C4-2B (cell line): ENCODE data around the gene OR13J1.
A peak's percentile ranks its signal among the peaks of the same experiment; 100 is the strongest.

Experiments
- H3K27ac ChIP-seq: fragments of 450-650 bp; 2 replicates; pipeline ENCODE4 v1.5.1; 2017
- CTCF ChIP-seq: fragments of 450-650 bp; conservative IDR thresholded peaks from 2 replicates; pipeline ENCODE4 v1.5.1; 2017; ENCODE audit warnings: mild to moderate bottlenecking
- ZFX ChIP-seq: fragments of 450-650 bp; IDR thresholded peaks from 2 replicates; pipeline ENCODE4 v1.6.1; 2017

The OR13J1 gene

GRCh38 chr9:35835766-35836165, 34.4 kb downstream of the OR13J1 start:
- peak overlapping the region; percentile 83 for H3K27ac ChIP-seq
- TF ChIP-seq ZFX (no peak), CTCF (no peak)

- peak overlapping the region; percentile 83 for H3K27ac ChIP-seq
- peak; percentile 54 for TF ChIP-seq CTCF
- no peak for TF ChIP-seq ZFX
Measured at GRCh38 chr9:35835216-35835632, 35.0 kb downstream of the OR13J1 start.

GRCh38 chr9:35834260-35835215, 35.7 kb downstream of the OR13J1 start:
- TF ChIP-seq CTCF, result no peak
- TF ChIP-seq ZFX, result no peak
- H3K27ac ChIP-seq, result peak overlapping the region; percentile 83

- TF ChIP-seq CTCF, result no peak
- TF ChIP-seq ZFX, result no peak
- H3K27ac ChIP-seq, result peak overlapping the region; percentile 83
Measured at GRCh38 chr9:35832814-35833213, 37.4 kb downstream of the OR13J1 start.

GRCh38 chr9:35831040-35831439, 39.2 kb downstream of the OR13J1 start:
- TF ChIP-seq CTCF (no peak), ZFX (no peak)
- H3K27ac ChIP-seq, result no peak overlapping the region

GRCh38 chr9:35829764-35830096, 40.5 kb downstream of the OR13J1 start:
- TF ChIP-seq ZFX (no peak), CTCF (no peak)
- H3K27ac ChIP-seq, result peak overlapping the region; percentile 70

- TF ChIP-seq ZFX, result peak; percentile 75; the same call in 1 of the 2 replicates
- no peak for TF ChIP-seq CTCF
- peak within 1 kb of the TSS; percentile 70 for H3K27ac ChIP-seq
Measured at GRCh38 chr9:35829084-35829763, 41.0 kb downstream of the OR13J1 start, which contains the start of gene TMEM8B. TMEM8B (plus strand) TSS chr9:35829228; CDS start chr9:35829448, 220 bp downstream.
